Measurements from ENCODE around the gene PCAT6. TPM values are rescaled to one million over a fixed set of nuclear protein-coding genes. Genes with fewer than 3 reads are reported as not detected.

PCAT6 gene
- total and polyA plus RNA-seq, 2 donors (not counting 1 experiment from before 2014, with no cell fraction given), result 1.1 to 1.6 TPM

GRCh38 chr1:202801175-202801574 is 9.6 kb upstream of the PCAT6 start:
- Histone ChIP-seq H3K27me3 (replicated peaks in 1 of 4; ENCODE audit: control extremely low read depth in 1 of 4, control insufficient read depth in 3 of 4, insufficient read depth in 4 of 4, low read length in 3 of 4) (no peaks in the 10 kb centered on the region), H3K4me3 (ENCODE audit: control extremely low read depth in 1 of 5, extremely low read depth in 1 of 5, insufficient read depth in 1 of 5, low read depth in 2 of 5, low read length in 4 of 5) (no peak overlapping the region), H4K20me1 (ENCODE audit: control insufficient read depth, insufficient read depth, low read length, poor library complexity, severe bottlenecking) (peaks cover 68% of the 10 kb centered on the region), H2AFZ (ENCODE audit: insufficient read depth, low read depth, low read length, poor library complexity, severe bottlenecking) (no peak overlapping the region), H3K4me2 (replicated peaks; ENCODE audit: low read depth, low read length, poor library complexity, severe bottlenecking) (no peak overlapping the region), H3K36me3 (replicated peaks in 1 of 2; ENCODE audit: control extremely low read depth in 1 of 2, control insufficient read depth in 1 of 2, extremely low read depth in 1 of 2, insufficient read depth in 2 of 2, low read length in 1 of 2) (no peaks in the 10 kb centered on the region), H3K4me1 (ENCODE audit: control insufficient read depth in 2 of 2, insufficient read depth in 2 of 2, low read length in 2 of 2) (peaks cover 23 to 26% of the 10 kb centered on the region in 2 donors), H3K9me3 (ENCODE audit: control extremely low read depth in 1 of 3, control insufficient read depth in 2 of 3, insufficient read depth in 1 of 3, low read length in 2 of 3) (no peaks in the 10 kb centered on the region), H3K9ac (ENCODE audit: low read length) (no peak overlapping the region), H3K27ac (ENCODE audit: low read length in 2 of 2) (no peak overlapping the region), H3K79me2 (ENCODE audit: control insufficient read depth, insufficient read depth, low read length) (peaks cover 99% of the 10 kb centered on the region)
- CTCF ChIA-PET, result interaction anchor here (1.1 kb wide), 1 partner anchor 10 kb away, joined by 4 read pairs; no protein-coding TSS in a partner anchor
- intact Hi-C loops (cut with micrococcal nuclease), result no loop called here
- Mint-ChIP-seq H3K27ac (no peak overlapping the region), H3K9me3 (ENCODE audit: insufficient read depth) (no peaks in the 10 kb centered on the region), H3K4me3 (no peak overlapping the region), H3K4me1 (peaks cover 57% of the 10 kb centered on the region), H3K27me3 (no peaks in the 10 kb centered on the region)
- ATAC-seq (ENCODE audit: low read depth) (no peak), DNase-seq (no peak)
- POLR2A ChIA-PET, result no interaction called here
- TF ChIP-seq EZH2 (IDR thresholded peaks at IDR 0.05; ENCODE audit: borderline replicate concordance, insufficient read depth, low read depth, low read length, poor library complexity, severe bottlenecking), result no peak
- TF ChIP-seq CTCF (IDR thresholded peaks at IDR 0.05), result no peak
- WGBS (ENCODE audit: insufficient coverage), result 90% methylated on average over 2 of the region's 2 CpGs

- ChIA-PET POLR2A (no interaction called here), CTCF (no interaction called here)
- H3K9me3 ChIP-seq (ENCODE audit: control extremely low read depth in 1 of 3, control insufficient read depth in 2 of 3, insufficient read depth in 1 of 3, low read length in 2 of 3), result no peaks in the 10 kb centered on the region
- H3K4me3 ChIP-seq (ENCODE audit: control extremely low read depth in 1 of 5, extremely low read depth in 1 of 5, insufficient read depth in 1 of 5, low read depth in 2 of 5, low read length in 4 of 5), result no peak overlapping the region
- H3K4me1 ChIP-seq (ENCODE audit: control insufficient read depth in 2 of 2, insufficient read depth in 2 of 2, low read length in 2 of 2), result peaks cover 23 to 28% of the 10 kb centered on the region in 2 donors
- H3K4me1 Mint-ChIP-seq, result peaks cover 55% of the 10 kb centered on the region
- ATAC-seq (ENCODE audit: low read depth), result no peak
- peaks cover 62% of the 10 kb centered on the region for H4K20me1 ChIP-seq (ENCODE audit: control insufficient read depth, insufficient read depth, low read length, poor library complexity, severe bottlenecking)
- no peaks in the 10 kb centered on the region for H3K27me3 Mint-ChIP-seq
- H3K27ac ChIP-seq (ENCODE audit: low read length in 2 of 2), result no peak overlapping the region
- no peak for DNase-seq
- no peaks in the 10 kb centered on the region for H3K9me3 Mint-ChIP-seq (ENCODE audit: insufficient read depth)
- H3K9ac ChIP-seq (ENCODE audit: low read length), result no peak overlapping the region
- H2AFZ ChIP-seq (ENCODE audit: insufficient read depth, low read depth, low read length, poor library complexity, severe bottlenecking), result no peak overlapping the region
- no peaks in the 10 kb centered on the region for H3K27me3 ChIP-seq (replicated peaks in 1 of 4; ENCODE audit: control extremely low read depth in 1 of 4, control insufficient read depth in 3 of 4, insufficient read depth in 4 of 4, low read length in 3 of 4)
- intact Hi-C loops (cut with micrococcal nuclease), result no loop called here
- H3K4me2 ChIP-seq (replicated peaks; ENCODE audit: low read depth, low read length, poor library complexity, severe bottlenecking), result no peak overlapping the region
- H3K79me2 ChIP-seq (ENCODE audit: control insufficient read depth, insufficient read depth, low read length), result peaks cover 99% of the 10 kb centered on the region
- 79% methylated on average over 2 of the region's 2 CpGs for WGBS (ENCODE audit: insufficient coverage)
- TF ChIP-seq CTCF (IDR thresholded peaks at IDR 0.05), result no peak
- TF ChIP-seq EZH2 (IDR thresholded peaks at IDR 0.05; ENCODE audit: borderline replicate concordance, insufficient read depth, low read depth, low read length, poor library complexity, severe bottlenecking), result no peak
- no peak overlapping the region for H3K4me3 Mint-ChIP-seq
- no peaks in the 10 kb centered on the region for H3K36me3 ChIP-seq (replicated peaks in 1 of 2; ENCODE audit: control extremely low read depth in 1 of 2, control insufficient read depth in 1 of 2, extremely low read depth in 1 of 2, insufficient read depth in 2 of 2, low read length in 1 of 2)
- no peak overlapping the region for H3K27ac Mint-ChIP-seq
These were observed 8.7 kb upstream of the PCAT6 start for GRCh38 chr1:202802034-202802433.
